H1 (cell line): ENCODE results near the gene SLC25A21.

Experiments used
- RFX5 ChIP-seq: IDR thresholded peaks from 2 replicates; pipeline ENCODE4 v1.6.1; 2011; ENCODE audit warnings: low read depth, low read length, improper control_type of control experiment, borderline replicate concordance
- TAF7 ChIP-seq: optimal IDR thresholded peaks from 2 replicates; pipeline ENCODE3; 2011; ENCODE audit warnings: low read depth, mild to moderate bottlenecking, inconsistent platforms, low read length, moderate library complexity, borderline replicate concordance
- YY1 ChIP-seq: IDR thresholded peaks from 2 replicates; pipeline ENCODE4 v1.6.1; 2011; ENCODE audit warnings: low read depth, mild to moderate bottlenecking, low read length

GRCh38 chr14:36824854-36825253 is 347.6 kb downstream of the SLC25A21 start:
- TF ChIP-seq YY1: no peak
- TF ChIP-seq RFX5: no peak
- no peak for TF ChIP-seq TAF7
